HepG2 (cell line): ENCODE data around the gene PTPRCAP. TPM values are rescaled to one million over a fixed set of nuclear protein-coding genes. Genes with fewer than 3 reads are reported as not detected.

Source experiments
- ATF7 ChIP-seq, 2 experiments: fragments of 450-650 bp in 1 of 2; sonication (generic) in 1 of 2; formaldehyde crosslinking in 1 of 2; IDR thresholded peaks; 2 replicates each; pipeline versions ENCODE4 v1.4.0 to v1.6.1; 2016 to 2020; ENCODE audit warnings: antibody characterized with exemption in 1 of 2, mild to moderate bottlenecking in 1 of 2, missing genetic modification reagents in 1 of 2
- CHD4 ChIP-seq: fragments of 200-600 bp; sonication (generic); IDR thresholded peaks from 2 replicates; pipeline ENCODE4 v1.7.0; 2017; ENCODE audit warnings: mild to moderate bottlenecking, low read length, borderline replicate concordance
- EZH2 ChIP-seq: conservative IDR thresholded peaks from 2 replicates; pipeline ENCODE4 v1.6.1; 2012; ENCODE audit warnings: mild to moderate bottlenecking, low read depth, low read length, moderate library complexity
- PHF8 ChIP-seq: sonication (generic); formaldehyde crosslinking; IDR thresholded peaks from 2 replicates; pipeline ENCODE4 v1.5.0; 2020; ENCODE audit warnings: missing genetic modification reagents
- REPIN1 ChIP-seq: sonication (generic); formaldehyde crosslinking; IDR thresholded peaks from 2 replicates; pipeline ENCODE4 v1.8.0; 2022; ENCODE audit warnings: missing genetic modification reagents, low read depth, mild to moderate bottlenecking, borderline replicate concordance
- SALL2 ChIP-seq: sonication (generic); formaldehyde crosslinking; IDR thresholded peaks from 2 replicates; pipeline ENCODE4 v1.8.1; 2023; ENCODE audit warnings: mild to moderate bottlenecking, missing genetic modification reagents, inconsistent platforms
- SMARCE1 ChIP-seq: fragments of 450-650 bp; IDR thresholded peaks from 2 replicates; pipeline ENCODE4 v1.6.1; 2017; ENCODE audit warnings: borderline replicate concordance
- SPEN ChIP-seq: sonication (generic); formaldehyde crosslinking; IDR thresholded peaks from 2 replicates; pipeline ENCODE4 v1.5.1; 2020; ENCODE audit warnings: low read depth, mild to moderate bottlenecking, missing genetic modification reagents
- ZFP90 ChIP-seq: sonication (generic); formaldehyde crosslinking; IDR thresholded peaks from 2 replicates; pipeline ENCODE4 v1.8.0; 2022; ENCODE audit warnings: missing genetic modification reagents, mild to moderate bottlenecking, inconsistent platforms, borderline replicate concordance
- ZNF160 ChIP-seq: sonication (generic); formaldehyde crosslinking; IDR thresholded peaks from 2 replicates; pipeline ENCODE4 v1.8.0; 2022; ENCODE audit warnings: mild to moderate bottlenecking, inconsistent platforms, missing genetic modification reagents
- ZNF354B ChIP-seq: sonication (generic); formaldehyde crosslinking; IDR thresholded peaks from 2 replicates; pipeline ENCODE4 v1.8.0; 2022; ENCODE audit warnings: mild to moderate bottlenecking, missing genetic modification reagents
- ZNF569 ChIP-seq: sonication (generic); formaldehyde crosslinking; IDR thresholded peaks from 2 replicates; pipeline ENCODE4 v1.5.0; 2020; ENCODE audit warnings: mild to moderate bottlenecking, missing genetic modification reagents, moderate library complexity, borderline replicate concordance
- ZNF572 ChIP-seq: sonication (generic); formaldehyde crosslinking; IDR thresholded peaks from 2 replicates; pipeline ENCODE4 v1.5.1; 2020; ENCODE audit warnings: mild to moderate bottlenecking, missing genetic modification reagents
- polyA plus RNA-seq, 8 experiments: library from polyadenylated mRNA; depleted of rRNA in 3 of 8; stranded (reverse) in 7 of 8; unstranded in 1 of 8; fragments of >200 nt; fragmentation: Illumina TruSeq in 4 of 8; extraction: Trizol in 4 of 8; gene quantifications; 2 replicates each; pipeline versions ENCODE4 v1.2.1 to v1.2.3, GENCODE V29; 2011 to 2016; ENCODE audit warnings: low read depth in 4 of 8, missing spikeins in 1 of 8, mixed read lengths in 1 of 8; ENCODE audit not compliant: insufficient read depth in 1 of 8
- total RNA-seq, 5 experiments: library from RNA; depleted of rRNA; stranded (reverse); fragments of >200 nt; fragmentation: Illumina TruSeq; extraction: Trizol; gene quantifications; 2 replicates each; pipeline ENCODE4 v1.2.3, GENCODE V29; 2016; ENCODE audit warnings: low read depth in 1 of 5
- TF ChIP-seq, protein P1 (sequence below): sonication (generic); formaldehyde crosslinking; conservative IDR thresholded peaks from 2 replicates; pipeline ENCODE4 v1.8.0; 2022; ENCODE audit warnings: mild to moderate bottlenecking, moderate library complexity, missing genetic modification reagents
- TF ChIP-seq, protein P2 (sequence below): sonication (generic); formaldehyde crosslinking; IDR thresholded peaks from 2 replicates; pipeline ENCODE4 v1.4.0; 2020; ENCODE audit warnings: mild to moderate bottlenecking, missing genetic modification reagents
- TF ChIP-seq, protein P3 (sequence below): sonication (generic); formaldehyde crosslinking; IDR thresholded peaks from 2 replicates; pipeline ENCODE4 v1.9.0; 2021; ENCODE audit warnings: missing genetic modification reagents, mild to moderate bottlenecking, borderline replicate concordance
- TF ChIP-seq, protein P4 (sequence below): sonication (generic); formaldehyde crosslinking; IDR thresholded peaks from 2 replicates; pipeline ENCODE4 v1.8.0; 2022; ENCODE audit warnings: low read depth, missing genetic modification reagents

Gene PTPRCAP
- total and polyA plus RNA-seq, 2 of the 13 experiments (the other 11 are each of a cell fraction or from before 2014, with no cell fraction given), result 0.60 to 0.70 TPM

DNA sequence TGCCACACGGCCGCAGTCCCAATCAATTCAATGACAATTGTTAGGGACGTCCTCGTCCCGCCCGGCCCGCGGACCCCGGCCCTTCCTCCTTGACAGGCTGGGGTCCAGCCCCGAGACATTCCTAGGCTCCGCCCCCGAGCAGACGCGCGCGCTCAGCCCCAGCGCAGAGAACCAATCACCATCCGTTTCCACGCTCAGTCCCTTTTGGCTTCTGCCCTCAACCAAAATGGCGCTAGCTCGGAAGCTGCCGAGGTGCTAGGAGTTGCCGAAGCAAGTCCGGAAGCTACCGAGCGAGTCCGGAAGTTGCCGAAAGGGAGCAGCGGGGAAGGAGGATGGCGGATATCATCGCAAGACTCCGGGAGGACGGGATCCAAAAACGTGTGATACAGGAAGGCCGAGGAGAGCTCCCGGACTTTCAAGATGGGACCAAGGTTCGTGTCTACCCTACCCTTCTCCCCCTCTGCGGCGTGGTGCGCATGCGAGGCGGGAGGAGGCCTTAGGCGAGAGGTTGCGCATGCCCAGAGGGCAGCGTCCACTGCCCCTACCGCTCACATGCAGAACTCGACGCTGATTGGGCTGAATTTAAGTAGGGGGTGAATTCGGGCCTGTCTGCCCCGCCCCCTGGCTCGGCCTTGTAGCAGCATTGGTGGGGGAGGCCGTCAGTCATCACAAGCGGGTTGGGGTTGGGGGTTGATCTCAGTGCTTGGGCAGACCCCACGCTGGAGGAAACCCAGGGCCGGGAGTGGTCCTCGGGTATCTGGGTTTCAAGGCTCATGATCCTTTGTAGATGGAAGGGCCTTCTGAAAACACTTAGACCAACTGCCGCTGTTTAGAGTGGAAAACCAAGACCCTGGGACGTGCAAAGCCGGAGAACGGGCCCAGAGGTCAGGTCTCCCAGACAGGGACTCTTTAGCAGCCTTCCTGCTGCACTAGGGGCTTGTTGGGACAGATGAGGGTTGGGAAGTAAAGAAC is 45.6 kb upstream of the PTPRCAP start, which contains the start of gene AIP (continued):
- peak; percentile 90 for TF ChIP-seq SPEN (CRISPR knock-in tag)
- peak; percentile 76 for TF ChIP-seq PHF8
- TF ChIP-seq, protein P1, sequence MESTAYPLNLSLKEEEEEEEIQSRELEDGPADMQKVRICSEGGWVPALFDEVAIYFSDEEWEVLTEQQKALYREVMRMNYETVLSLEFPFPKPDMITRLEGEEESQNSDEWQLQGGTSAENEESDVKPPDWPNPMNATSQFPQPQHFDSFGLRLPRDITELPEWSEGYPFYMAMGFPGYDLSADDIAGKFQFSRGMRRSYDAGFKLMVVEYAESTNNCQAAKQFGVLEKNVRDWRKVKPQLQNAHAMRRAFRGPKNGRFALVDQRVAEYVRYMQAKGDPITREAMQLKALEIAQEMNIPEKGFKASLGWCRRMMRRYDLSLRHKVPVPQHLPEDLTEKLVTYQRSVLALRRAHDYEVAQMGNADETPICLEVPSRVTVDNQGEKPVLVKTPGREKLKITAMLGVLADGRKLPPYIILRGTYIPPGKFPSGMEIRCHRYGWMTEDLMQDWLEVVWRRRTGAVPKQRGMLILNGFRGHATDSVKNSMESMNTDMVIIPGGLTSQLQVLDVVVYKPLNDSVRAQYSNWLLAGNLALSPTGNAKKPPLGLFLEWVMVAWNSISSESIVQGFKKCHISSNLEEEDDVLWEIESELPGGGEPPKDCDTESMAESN (CRISPR knock-in tag), result peak; percentile 85
- TF ChIP-seq ZFP90, result peak; percentile 97
- peak; percentile 96 for TF ChIP-seq ZNF572
- no peak for TF ChIP-seq ATF7 (IDR thresholded peaks at IDR 0.05)
- TF ChIP-seq ATF7 (CRISPR knock-in tag; IDR thresholded peaks at IDR 0.05), result peak; percentile 82; the same call in 1 of the 2 replicates
- TF ChIP-seq, protein P2, sequence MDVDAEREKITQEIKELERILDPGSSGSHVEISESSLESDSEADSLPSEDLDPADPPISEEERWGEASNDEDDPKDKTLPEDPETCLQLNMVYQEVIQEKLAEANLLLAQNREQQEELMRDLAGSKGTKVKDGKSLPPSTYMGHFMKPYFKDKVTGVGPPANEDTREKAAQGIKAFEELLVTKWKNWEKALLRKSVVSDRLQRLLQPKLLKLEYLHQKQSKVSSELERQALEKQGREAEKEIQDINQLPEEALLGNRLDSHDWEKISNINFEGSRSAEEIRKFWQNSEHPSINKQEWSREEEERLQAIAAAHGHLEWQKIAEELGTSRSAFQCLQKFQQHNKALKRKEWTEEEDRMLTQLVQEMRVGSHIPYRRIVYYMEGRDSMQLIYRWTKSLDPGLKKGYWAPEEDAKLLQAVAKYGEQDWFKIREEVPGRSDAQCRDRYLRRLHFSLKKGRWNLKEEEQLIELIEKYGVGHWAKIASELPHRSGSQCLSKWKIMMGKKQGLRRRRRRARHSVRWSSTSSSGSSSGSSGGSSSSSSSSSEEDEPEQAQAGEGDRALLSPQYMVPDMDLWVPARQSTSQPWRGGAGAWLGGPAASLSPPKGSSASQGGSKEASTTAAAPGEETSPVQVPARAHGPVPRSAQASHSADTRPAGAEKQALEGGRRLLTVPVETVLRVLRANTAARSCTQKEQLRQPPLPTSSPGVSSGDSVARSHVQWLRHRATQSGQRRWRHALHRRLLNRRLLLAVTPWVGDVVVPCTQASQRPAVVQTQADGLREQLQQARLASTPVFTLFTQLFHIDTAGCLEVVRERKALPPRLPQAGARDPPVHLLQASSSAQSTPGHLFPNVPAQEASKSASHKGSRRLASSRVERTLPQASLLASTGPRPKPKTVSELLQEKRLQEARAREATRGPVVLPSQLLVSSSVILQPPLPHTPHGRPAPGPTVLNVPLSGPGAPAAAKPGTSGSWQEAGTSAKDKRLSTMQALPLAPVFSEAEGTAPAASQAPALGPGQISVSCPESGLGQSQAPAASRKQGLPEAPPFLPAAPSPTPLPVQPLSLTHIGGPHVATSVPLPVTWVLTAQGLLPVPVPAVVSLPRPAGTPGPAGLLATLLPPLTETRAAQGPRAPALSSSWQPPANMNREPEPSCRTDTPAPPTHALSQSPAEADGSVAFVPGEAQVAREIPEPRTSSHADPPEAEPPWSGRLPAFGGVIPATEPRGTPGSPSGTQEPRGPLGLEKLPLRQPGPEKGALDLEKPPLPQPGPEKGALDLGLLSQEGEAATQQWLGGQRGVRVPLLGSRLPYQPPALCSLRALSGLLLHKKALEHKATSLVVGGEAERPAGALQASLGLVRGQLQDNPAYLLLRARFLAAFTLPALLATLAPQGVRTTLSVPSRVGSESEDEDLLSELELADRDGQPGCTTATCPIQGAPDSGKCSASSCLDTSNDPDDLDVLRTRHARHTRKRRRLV, result 0 out of 2 replicates have a peak, but pooled peaks have one; percentile 90
- no peak; the same call in 1 of the 2 replicates for TF ChIP-seq ZNF569 (CRISPR knock-in tag)
- TF ChIP-seq ZNF160, result peak; percentile 79
- TF ChIP-seq ZNF354B (CRISPR knock-in tag), result peak; percentile 98
- no peak for TF ChIP-seq SMARCE1
- TF ChIP-seq, protein P3, sequence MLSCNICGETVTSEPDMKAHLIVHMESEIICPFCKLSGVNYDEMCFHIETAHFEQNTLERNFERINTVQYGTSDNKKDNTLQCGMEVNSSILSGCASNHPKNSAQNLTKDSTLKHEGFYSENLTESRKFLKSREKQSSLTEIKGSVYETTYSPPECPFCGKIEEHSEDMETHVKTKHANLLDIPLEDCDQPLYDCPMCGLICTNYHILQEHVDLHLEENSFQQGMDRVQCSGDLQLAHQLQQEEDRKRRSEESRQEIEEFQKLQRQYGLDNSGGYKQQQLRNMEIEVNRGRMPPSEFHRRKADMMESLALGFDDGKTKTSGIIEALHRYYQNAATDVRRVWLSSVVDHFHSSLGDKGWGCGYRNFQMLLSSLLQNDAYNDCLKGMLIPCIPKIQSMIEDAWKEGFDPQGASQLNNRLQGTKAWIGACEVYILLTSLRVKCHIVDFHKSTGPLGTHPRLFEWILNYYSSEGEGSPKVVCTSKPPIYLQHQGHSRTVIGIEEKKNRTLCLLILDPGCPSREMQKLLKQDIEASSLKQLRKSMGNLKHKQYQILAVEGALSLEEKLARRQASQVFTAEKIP (CRISPR knock-in tag), result no peak
- TF ChIP-seq, protein P4, sequence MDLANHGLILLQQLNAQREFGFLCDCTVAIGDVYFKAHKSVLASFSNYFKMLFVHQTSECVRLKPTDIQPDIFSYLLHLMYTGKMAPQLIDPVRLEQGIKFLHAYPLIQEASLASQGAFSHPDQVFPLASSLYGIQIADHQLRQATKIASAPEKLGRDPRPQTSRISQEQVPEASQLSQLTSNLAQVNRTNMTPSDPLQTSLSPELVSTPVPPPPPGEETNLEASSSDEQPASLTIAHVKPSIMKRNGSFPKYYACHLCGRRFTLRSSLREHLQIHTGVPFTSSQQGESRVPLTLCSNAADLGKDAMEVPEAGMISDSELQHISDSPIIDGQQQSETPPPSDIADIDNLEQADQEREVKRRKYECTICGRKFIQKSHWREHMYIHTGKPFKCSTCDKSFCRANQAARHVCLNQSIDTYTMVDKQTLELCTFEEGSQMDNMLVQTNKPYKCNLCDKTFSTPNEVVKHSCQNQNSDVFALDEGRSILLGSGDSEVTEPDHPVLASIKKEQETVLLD (CRISPR knock-in tag), result 0 out of 2 replicates have a peak, but pooled peaks have one; percentile 58
- TF ChIP-seq EZH2, result no peak
- peak; percentile 80 for TF ChIP-seq SALL2 (CRISPR knock-in tag)
- peak; percentile 99 for TF ChIP-seq REPIN1 (CRISPR knock-in tag)
- no peak for TF ChIP-seq CHD4
